ENCODE data around the gene HABP2. TPM values are rescaled to one million over a fixed set of nuclear protein-coding genes. Genes with fewer than 3 reads are reported as not detected.

HABP2 gene
- total RNA-seq, 1 donor from 2014 or later = not detected

- no peaks in the 10 kb centered on the region for H3K36me3 ChIP-seq (ENCODE audit: control insufficient read depth, insufficient read depth, low read length)
- no peaks in the 10 kb centered on the region for H3K27me3 ChIP-seq (ENCODE audit: control insufficient read depth, insufficient read depth, low read length)
- peak; percentile 40 for FAIRE-seq
- TF ChIP-seq, protein P1, sequence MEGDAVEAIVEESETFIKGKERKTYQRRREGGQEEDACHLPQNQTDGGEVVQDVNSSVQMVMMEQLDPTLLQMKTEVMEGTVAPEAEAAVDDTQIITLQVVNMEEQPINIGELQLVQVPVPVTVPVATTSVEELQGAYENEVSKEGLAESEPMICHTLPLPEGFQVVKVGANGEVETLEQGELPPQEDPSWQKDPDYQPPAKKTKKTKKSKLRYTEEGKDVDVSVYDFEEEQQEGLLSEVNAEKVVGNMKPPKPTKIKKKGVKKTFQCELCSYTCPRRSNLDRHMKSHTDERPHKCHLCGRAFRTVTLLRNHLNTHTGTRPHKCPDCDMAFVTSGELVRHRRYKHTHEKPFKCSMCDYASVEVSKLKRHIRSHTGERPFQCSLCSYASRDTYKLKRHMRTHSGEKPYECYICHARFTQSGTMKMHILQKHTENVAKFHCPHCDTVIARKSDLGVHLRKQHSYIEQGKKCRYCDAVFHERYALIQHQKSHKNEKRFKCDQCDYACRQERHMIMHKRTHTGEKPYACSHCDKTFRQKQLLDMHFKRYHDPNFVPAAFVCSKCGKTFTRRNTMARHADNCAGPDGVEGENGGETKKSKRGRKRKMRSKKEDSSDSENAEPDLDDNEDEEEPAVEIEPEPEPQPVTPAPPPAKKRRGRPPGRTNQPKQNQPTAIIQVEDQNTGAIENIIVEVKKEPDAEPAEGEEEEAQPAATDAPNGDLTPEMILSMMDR (IDR thresholded peaks at IDR 0.05; ENCODE audit: insufficient read depth, low read length, severe bottlenecking) = peak; percentile 99
- peak; percentile 46 for DNase-seq (ENCODE audit: low read depth)
- peak overlapping the region; percentile 8 for H3K4me3 ChIP-seq (ENCODE audit: low read depth, low read length)
Observed at GRCh38 chr10:113563306-113564088, 10.6 kb downstream of the HABP2 start.

GRCh38 chr10:113565364-113565763 lies 12.5 kb downstream of the HABP2 start:
- DNase-seq (ENCODE audit: low read depth) (peak; percentile 38), FAIRE-seq (no peak)
- Histone ChIP-seq H3K27me3 (ENCODE audit: control insufficient read depth, insufficient read depth, low read length) (no peaks in the 10 kb centered on the region), H3K36me3 (ENCODE audit: control insufficient read depth, insufficient read depth, low read length) (no peaks in the 10 kb centered on the region), H3K4me3 (ENCODE audit: low read depth, low read length) (no peak overlapping the region)
- TF ChIP-seq, protein P1 (IDR thresholded peaks at IDR 0.05; ENCODE audit: insufficient read depth, low read length, severe bottlenecking) = no peak

DNA sequence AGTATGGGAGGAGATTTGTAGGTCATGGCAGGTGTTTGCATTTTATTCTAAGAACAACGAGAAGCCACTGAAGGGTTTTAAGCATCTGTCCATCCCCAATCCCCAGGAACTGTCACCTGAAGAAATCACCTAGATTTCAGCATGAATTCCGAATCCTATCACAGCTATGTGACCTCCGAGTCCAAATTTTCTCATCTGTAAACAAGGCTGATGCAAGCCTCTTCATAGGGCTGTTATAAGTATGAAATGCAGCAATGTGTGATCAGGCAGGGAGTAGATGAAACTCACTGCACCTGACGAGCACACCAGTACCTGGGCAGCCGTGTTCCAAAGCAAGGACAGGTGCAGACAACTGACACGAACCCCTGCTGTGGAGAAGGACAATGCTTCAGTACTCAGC lies 14.0 kb downstream of the HABP2 start:
- DNase-seq (ENCODE audit: low read depth) = no peak
- H3K27me3 ChIP-seq (ENCODE audit: control insufficient read depth, insufficient read depth, low read length) = no peaks in the 10 kb centered on the region
- no peak for FAIRE-seq
- no peak overlapping the region for H3K4me3 ChIP-seq (ENCODE audit: low read depth, low read length)
- no peaks in the 10 kb centered on the region for H3K36me3 ChIP-seq (ENCODE audit: control insufficient read depth, insufficient read depth, low read length)
- TF ChIP-seq, protein P1 (IDR thresholded peaks at IDR 0.05; ENCODE audit: insufficient read depth, low read length, severe bottlenecking) = no peak

DNA sequence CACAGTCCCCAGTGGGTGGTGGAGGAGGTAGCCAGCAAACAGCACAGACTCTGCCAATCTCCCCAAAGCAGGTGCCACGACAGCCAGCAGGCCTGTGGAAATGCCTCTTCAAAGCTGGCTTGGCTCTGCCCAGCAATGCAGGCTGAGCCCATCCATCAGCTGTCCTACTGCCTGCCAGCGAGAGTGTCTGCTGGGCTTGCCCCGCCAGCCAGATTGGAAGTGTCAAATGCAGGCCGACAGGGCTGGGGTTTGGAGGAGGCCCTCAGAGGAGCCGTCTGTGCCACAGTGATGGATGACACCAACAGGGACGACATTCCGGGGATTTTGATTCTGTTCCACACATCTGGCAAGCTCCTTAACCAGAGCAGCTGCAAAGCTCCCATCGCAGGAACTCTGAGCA lies 16.7 kb downstream of the HABP2 start:
- H3K4me3 ChIP-seq (ENCODE audit: low read depth, low read length) = no peak overlapping the region
- TF ChIP-seq, protein P1 (IDR thresholded peaks at IDR 0.05; ENCODE audit: insufficient read depth, low read length, severe bottlenecking) = no peak
- FAIRE-seq (no peak), DNase-seq (ENCODE audit: low read depth) (no peak)
- no peaks in the 10 kb centered on the region for H3K36me3 ChIP-seq (ENCODE audit: control insufficient read depth, insufficient read depth, low read length)
- H3K27me3 ChIP-seq (ENCODE audit: control insufficient read depth, insufficient read depth, low read length) = no peaks in the 10 kb centered on the region

DNA sequence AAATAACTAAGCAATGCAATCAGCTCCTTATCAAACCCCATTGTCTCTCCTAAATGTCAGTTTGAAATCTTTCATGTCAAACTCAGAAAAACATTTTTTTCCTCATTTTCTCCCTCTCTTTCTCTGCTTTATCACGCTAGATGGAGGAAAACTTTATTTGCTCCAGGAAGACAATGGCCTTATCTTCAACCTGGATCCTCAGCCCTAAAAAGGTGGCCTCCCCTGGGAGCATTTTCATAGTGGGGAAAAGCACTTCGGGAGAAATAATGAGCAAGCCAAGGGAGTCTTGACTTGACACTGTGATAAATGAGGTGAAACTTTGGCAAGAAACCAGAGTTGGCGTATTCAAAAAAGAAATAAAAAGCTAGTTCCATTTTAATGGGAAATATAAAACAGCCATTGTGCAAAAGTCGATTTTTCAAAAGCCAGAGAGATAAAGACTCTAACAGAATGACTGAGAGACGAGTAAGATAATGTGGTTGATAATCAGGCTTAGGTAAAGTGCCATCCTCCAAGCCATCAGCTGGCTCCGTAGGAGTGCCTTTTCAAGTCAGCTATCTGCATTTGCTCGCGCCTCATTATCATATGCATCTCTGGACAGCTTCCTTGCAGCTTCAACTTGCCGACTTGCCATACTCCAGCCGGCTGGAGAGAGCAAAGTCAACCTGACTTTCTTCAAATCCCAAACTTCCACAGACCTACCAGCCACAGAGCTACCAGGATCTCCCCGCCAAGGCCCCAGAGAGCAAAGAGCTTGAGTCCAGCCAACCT lies 19.9 kb downstream of the HABP2 start:
- Histone ChIP-seq H3K27me3 (ENCODE audit: control insufficient read depth, insufficient read depth, low read length) (no peaks in the 10 kb centered on the region), H3K4me3 (ENCODE audit: low read depth, low read length) (no peak overlapping the region), H3K36me3 (ENCODE audit: control insufficient read depth, insufficient read depth, low read length) (no peaks in the 10 kb centered on the region)
- TF ChIP-seq, protein P1 (IDR thresholded peaks at IDR 0.05; ENCODE audit: insufficient read depth, low read length, severe bottlenecking) = no peak
- DNase-seq (ENCODE audit: low read depth) (no peak), FAIRE-seq (no peak)
